MV-4-11 (cell line): ENCODE measurements around the gene CLCA2.

Source experiments
- DNase-seq: peaks from one replicate; lab custom pipeline; 2025; lab: John Stamatoyannopoulos, UW

Gene CLCA2

DNA sequence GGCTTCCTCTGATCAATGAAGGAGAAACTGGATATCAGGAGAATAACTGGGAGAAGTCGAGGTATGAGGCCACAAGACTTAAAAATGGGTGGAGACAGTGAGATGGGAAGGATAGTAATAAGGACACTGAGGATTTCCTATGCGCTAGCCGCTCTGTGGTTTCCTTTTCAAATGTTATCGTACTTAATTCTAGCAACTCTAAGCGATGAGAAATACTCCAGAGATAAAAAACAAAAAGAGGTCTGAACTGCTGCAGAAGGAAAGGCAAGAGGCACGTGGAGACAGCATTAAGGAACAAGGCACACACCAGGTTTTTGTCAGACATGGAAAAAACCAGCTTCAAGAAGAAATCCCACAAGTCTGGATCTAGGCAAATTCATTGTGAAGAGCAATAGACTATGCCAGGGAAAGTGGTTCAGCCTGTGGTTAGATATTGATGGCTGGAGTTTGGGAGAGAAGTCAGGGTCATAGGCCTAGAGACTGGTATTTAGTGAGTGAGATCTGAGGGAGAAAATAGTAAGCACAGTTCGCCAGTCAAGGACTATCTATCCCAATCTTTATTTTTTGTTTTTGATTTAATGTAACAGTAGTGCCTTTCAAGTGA is 5.3 kb downstream of the CLCA2 start:
- peak; percentile 15 for DNase-seq

DNA sequence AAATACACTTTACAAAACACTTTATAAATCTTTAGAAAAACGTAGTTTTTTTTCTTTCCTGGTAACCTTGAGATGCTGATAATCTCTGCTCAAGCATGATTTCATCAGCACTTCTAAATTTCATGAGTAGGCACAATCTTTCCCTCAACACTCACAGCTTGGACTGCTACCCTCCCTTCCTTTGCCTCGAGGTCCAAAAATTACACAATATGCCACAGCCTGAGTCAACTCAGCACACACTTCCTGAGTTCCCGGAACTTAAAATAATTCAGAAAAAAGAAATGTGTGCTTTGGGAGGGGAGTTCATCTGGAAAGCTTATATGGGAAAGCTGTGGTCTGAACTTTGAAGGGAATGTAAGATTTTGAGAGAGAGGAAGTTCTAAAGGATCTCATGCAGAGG is 5.9 kb downstream of the CLCA2 start:
- DNase-seq: peak; percentile 94

DNA sequence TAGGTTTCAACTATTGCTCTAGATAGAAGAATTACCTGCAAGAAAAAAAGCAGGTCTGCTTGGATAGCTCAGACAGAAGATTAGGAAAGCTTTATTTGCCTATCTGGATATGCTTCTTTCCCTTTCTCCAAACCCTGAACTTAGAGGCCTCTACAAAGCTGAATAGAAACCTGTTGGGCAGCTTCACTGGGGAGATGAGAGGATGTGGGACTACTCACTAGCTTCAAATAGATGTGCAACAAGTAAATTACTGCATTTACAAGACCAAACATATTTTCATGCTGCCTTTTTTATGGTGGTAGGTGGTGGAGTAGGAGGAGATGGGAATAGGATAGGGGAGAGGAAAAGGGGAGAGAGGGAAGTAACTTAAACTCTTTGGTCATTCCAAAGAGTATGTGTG is 6.4 kb downstream of the CLCA2 start:
- peak; percentile 28 for DNase-seq

DNA sequence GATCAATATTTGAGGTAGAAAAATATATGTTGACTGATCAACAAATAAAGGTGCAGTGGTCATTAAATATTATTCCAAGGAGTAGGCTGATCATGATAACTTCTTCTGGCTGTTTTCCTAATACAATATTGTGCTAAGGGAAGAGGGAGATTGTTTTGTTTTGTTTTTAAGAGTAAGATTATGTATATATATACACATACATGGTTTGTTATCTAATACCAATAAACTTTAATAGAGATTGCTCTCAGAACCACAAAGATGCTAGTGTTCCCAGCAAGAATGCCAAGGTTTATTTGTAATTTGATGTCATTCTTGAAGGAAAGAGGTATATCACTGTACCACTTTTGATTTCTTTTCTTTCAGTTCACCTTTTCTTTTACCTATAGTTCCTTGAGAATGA is 10.1 kb downstream of the CLCA2 start:
- DNase-seq: no peak

DNA sequence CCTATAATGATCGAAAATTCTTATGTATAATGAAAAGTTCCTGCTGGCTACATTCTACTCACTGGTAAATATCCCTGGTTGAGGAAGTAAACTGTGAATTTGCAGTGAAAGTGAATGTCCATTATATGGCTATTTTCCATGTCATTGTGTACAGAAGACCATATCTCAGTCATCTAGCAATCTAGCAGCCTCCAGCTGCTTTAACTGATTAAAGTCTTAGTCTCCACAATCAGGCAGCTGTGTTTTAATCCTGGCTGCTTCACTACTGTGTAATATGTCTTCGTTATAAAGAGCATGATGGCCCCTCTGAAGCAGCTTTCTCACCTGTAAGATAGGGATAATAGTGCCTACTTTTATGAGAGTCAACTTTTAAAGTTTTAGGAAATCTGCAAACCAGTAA is 11.4 kb downstream of the CLCA2 start:
- no peak for DNase-seq

DNA sequence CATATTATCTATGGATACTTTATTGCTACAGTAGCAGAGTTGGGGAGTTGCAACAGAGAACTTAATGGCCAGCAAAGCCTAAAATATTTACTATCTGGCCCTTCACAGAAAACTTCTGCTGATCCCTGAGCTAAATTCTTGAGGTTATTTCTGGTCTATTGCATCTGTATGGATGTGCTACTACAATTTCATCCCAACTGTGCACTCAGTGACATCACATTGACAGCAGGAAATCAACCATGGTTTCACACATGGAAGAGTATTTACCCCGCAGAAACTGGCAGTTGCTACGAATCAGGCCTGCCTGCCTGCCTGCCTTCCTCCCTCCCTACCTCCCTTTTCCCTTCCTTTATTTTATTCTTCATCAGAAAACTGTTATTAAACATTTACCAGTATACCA is 12.1 kb downstream of the CLCA2 start:
- peak; percentile 30 for DNase-seq

DNA sequence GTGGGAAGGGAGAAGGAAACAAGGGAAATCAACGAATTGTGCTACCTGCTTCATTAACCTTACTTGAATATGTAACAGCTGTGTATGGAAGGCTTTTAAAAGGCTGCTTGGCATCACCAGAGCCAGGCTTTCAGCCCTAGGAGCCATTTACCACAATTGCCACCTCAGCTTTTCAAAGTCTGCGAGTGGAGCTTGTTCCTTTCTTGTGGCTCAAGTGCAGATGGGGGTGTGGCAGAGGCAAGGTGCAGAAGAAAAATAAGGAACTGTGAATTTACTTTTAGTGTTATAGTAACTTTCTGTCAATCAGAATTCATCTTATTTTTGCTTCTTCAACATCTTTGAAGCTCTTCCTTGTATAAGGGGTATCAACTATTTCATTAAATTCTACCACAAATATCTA is 17.6 kb downstream of the CLCA2 start:
- DNase-seq: peak; percentile 41

DNA sequence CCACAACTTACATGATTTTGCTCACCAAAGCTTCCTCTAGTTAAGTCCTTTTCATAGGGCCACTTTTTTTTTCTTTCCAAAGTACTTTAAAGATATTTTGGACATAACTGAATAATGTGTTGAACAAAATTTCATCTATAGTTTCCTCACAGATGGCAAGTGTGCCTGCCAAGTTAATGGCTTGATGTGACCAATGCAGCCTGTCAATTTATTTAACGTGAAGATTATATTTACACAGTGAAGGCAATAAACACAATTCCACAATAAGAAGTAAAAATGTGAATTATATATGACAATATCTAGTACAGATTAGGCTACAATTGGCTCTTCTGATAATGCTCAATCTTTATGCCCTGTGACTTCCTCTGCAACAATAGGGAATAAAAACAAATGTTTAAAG is 18.0 kb downstream of the CLCA2 start:
- DNase-seq: no peak

DNA sequence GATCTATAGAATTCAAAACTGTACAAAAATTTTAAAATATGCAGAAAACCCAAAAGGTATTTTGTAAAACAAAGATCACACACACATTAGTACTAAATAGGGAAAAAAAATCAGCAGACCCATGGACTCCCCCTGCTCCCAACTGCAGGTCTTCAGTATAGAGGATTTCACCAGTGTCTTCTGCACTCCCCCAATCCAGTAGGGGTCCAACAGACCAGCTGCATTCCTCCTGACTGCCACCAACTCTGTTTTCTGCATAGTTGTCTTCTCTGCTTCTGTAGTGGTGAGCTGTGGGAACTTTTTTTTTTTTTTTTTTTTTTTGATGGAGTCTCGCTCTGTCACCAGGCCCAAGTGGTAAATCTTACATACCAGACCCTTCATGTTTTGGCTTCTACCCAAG is 21.9 kb downstream of the CLCA2 start:
- no peak for DNase-seq

DNA sequence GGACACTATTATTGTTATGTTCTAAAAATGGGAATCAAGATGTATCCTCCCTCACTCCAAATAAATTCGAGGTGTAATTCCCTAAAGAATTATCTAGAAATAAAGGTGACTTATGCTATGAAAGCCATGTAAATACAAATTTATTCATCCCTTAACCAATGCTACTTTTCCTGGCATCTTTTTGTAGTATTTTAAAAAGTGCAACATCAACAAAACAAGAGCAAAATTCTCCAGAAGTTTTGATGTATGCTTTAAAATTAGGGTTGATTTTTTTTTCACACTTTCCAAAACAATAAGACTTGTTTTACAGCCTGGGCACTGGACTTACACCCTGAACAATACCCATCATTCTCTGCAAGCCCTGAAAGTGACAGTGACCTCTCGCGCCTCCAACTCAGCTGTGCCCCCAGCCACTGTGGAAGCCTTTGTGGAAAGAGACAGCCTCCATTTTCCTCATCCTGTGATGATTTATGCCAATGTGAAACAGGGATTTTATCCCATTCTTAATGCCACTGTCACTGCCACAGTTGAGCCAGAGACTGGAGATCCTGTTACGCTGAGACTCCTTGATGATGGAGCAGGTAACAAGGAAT is 23.3 kb downstream of the CLCA2 start:
- no peak for DNase-seq

DNA sequence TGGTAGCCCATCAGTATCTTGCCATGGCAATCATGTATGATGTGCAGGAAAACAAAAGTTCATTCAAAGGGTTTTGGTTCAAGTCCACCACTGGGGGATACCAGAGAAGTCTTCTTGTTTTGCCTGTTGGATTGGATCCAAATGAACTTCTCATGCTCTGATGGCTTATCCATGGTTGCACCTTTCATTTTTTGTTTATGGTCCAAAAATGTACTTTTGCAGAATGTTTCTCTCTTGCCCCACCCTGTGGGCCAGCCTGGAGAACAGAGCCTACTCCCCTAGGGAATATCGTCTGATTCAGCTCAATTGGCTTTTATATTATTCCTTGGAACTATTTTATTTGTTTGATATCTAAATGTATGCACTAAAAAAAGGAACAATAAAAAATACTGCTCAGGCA is 24.7 kb downstream of the CLCA2 start:
- no peak for DNase-seq

DNA sequence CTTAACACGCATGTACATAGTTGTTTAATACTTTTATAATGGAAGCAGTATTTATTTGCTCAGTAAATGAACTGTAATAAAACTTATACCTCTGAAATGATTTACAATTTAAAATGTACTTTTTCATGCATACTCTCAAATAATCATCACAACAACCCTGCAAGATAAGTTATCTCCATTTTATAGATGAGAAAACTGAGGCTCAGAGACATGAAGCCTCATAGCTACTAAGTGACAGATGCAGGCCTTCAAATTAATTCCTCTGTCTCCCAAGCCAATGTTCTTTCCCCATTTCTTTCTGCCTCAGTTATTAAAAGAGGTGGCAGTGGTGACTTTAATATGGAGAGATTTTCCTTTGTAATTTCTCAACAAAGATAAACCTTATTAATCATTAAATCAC is 25.1 kb downstream of the CLCA2 start:
- no peak for DNase-seq

DNA sequence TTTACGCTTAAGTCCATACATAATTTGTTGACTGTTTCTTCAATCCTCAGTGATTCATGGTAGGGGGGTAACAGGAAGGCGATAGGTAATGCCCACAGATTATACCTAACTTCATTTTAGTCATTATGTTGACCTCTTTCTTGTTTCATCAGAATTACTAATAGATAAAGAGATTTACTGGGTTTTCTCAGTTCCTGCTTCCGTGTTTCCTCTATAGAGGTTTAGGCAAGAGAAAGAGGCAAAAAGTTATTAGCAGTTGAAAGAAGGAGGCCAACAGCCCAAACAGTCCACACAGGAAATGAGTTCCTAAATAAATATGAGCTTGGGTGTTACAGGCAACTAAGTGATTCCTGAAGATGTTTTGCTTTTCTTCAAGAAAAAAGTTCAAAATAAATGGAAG is 26.9 kb downstream of the CLCA2 start:
- DNase-seq: peak; percentile 54

DNA sequence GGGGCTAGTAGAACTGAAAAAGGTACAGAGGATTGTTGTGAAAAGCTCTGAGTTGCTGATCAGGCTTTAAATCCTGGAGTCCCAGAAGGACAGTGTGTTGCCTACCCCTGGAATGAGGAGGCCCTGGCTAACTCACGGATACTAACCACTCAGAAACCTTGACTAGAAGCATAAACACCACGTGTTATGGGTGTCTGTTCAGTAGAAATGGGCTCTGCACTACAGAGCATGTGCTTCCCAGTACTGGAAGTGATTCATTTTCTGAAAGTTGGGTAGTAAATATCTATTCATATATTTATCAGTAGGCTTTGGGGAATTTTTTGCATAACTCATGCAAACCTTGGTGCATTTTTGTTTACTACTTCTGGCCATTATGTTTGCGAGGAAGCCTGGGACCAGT is 29.7 kb downstream of the CLCA2 start:
- DNase-seq: no peak

DNA sequence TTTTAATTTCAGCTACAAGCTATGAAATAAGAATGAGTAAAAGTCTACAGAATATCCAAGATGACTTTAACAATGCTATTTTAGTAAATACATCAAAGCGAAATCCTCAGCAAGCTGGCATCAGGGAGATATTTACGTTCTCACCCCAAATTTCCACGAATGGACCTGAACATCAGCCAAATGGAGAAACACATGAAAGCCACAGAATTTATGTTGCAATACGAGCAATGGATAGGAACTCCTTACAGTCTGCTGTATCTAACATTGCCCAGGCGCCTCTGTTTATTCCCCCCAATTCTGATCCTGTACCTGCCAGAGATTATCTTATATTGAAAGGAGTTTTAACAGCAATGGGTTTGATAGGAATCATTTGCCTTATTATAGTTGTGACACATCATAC is 31.1 kb downstream of the CLCA2 start:
- DNase-seq: peak; percentile 41

DNA sequence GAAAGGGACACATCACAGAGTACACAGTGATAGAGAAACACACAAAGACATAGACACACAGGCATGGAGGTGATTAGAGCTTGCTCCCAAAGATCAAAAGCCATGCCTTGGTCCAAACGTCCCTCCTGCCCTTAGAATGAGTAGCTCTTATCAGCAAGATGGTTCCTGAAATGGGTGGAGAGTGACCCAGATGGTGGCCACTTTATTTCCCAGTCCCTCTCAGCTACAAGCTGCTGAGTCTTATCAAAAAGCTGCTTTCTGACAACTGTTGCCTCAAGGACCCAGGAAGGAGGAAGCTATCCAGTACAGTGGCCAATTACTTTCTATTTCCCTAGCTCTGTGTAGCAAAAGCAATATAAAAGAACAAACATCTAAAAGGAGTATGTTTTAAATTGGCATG is 37.0 kb downstream of the CLCA2 start:
- DNase-seq: peak; percentile 15

DNA sequence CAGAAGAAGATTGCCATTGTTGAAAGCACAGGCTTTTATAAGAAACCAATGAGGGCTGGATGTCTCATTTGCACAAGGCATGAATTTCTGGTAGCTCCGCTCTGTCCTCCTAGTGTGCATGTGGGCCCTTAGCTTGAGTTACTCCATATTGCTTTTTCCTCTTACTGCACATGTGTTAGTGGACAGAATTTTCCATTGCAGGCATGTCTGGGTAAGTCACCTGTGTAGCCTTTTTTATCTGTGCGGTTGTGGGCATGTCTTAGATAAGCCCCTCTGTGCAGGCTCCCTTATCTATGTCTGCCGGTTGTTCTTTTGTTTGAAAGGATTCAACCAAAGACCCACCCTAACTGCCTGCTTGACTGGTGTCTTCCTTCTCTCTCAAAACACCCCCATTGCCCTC is 37.5 kb downstream of the CLCA2 start:
- no peak for DNase-seq

DNA sequence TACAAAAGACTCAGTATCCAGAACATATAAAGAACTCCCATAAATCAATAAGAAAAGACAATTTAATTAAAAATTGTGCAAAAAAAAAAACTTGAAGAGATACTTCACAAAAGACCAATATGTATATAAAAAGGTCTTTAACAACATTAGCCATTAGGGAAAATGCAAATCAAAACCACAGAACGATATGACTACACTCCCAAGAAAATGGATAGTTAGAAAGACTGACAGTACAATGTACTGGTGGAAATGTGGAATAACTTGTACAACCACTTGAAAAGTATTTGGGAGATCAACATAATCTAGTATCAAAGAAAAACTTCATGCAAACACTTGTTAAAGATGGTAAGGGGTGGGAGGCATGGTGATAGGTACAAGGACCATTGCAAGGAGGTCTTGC is 40.8 kb downstream of the CLCA2 start:
- DNase-seq: no peak

DNA sequence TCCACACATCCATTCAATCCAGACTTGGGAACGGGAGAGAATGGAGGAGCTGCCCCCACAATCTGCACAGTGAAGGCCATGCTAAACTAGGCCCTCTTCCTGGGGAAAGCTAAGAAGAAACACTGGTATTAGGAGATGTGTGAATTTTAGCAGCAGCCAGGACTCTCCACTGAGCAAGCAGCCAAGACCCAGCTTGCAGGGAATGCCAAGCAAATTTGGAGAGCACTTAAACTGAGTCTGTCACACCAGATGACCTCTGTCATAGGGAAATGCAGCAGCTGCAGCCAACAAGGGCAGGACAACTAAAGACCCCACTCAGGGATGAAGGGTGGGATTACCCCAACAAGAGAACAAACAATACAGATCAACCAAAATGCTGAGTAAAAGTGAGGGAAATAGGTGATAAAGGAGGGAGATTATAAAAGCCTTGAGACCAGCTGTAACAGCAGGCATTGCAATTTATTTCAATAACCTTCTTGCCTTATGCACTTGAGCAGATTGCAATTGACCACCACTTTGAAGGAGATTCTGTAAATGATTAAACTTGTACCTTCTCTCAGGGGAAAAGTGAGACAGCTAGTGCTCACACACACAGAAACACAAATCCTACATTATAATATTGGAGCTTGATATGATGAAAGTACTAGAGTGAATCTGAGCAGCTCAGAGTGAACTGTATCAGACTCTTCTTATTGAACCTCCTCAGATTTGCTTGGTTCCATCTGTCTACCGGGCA is 42.3 kb downstream of the CLCA2 start:
- no peak for DNase-seq

DNA sequence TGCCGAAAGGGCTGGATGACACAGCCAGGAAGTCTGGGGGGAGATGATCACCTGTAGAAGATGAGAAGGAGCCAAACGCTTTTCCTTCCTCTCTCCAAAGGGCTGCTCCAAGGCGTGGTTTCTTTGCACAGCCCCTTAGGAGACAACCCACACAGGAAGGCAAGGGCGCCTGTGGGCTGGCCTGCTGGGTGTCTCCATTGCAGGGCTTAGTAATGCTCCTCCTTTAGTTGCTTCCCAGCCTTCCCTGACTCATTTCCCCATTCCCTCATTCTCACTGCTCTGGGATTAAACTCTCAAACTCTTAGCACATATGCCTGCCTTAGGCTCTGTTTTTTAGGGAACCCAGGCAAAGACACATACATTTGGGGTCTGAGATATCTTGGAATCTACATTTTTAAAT is 43.0 kb downstream of the CLCA2 start:
- DNase-seq: no peak

DNA sequence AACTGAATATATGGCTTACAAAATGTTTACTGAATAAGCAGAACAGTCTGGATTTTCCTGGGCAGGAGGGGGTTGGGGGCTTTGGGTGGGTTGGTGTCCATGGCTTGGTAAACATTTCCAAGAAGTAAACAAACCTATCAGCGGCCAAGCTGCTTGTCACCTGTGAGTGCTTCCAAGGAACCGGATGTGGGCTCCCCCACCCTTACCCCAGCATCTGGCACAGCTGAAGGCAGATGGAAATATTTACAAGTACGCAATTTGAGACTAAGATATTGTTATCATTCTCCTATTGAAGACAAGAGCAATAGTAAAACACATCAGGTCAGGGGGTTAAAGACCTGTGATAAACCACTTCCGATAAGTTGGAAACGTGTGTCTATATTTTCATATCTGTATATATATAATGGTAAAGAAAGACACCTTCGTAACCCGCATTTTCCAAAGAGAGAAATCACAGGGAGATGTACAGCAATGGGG is 44.6 kb downstream of the CLCA2 start, which contains the start of gene CLCA1:
CLCA1 (plus strand) TSS at position 427 of the 477 bp plus-strand sequence; CDS start at position 472, 45 bp downstream.
- no peak for DNase-seq

DNA sequence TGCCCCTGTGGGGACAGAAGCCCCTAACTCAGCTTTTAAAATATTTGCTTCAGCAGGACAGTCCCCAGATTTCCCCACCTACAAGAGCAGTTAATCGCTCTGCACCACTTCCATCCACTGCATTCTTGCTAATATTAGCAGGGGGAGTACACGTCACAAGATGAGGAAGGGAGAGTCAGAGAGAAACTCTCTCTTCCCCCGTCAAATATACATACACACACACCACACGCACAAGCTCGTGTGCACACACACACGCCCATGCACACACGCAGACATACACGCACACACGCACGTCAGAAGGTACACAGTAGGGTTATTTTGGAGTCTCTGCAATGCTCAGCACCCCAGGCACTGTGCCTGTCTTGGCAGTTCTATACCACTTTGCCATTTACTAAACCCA is 46.9 kb downstream of the CLCA2 start:
- no peak for DNase-seq

DNA sequence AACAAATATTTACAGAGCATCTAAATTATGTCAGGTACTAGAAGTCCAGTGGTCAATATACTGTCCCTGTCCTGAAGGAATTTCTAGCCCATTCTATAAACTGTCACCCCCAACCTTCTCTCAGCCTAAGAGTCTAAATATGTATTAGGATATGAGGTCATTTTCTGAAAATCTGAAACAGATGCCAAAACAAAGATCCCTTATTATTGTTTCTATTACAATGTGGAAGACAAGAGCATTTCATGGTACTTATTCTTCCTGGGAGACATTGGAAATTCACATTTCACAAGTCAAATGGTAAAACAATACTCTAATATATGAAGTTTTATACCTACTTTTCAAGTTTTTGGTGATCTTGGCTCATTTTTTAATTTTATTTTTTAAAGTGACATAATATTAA is 47.3 kb downstream of the CLCA2 start:
- DNase-seq: no peak
